Ovary (tissue), 3 donors: ENCODE measurements around the gene ARGLU1.

Experiments
- CTCF ChIP-seq, 3 donors: fragments of 450-650 bp in 2 of 3; fragments of 200-600 bp in 1 of 3; IDR thresholded peaks; one replicate each; pipeline versions ENCODE4 v1.5.1 to v1.8.0; 2016 to 2022; ENCODE audit warnings: antibody characterized with exemption in 3 of 3, mild to moderate bottlenecking in 1 of 3
- EP300 ChIP-seq: sonication (generic); formaldehyde crosslinking; IDR thresholded peaks from one replicate; pipeline ENCODE4 v1.6.1; 2017; ENCODE audit warnings: antibody characterized with exemption
- donor health status: DM: no; HTN: no; CAD: no.

DNA sequence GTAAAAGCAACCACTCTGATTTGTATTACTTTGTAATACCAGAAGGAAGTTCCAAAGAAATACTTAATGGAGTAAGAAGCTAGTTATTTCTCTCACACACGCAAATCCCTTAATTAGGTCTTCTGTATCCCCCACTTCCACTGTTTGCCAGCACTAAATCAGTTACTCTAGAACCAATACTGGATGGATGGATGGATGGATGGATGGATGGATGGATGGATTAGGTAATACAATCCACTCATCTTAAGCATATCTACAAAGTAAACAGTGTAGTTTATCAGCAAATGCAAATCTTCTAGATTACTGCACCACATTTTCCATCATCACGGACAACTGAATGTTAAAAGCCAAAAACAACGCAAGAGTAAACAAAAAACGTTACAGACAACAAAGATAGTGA lies 27.3 kb downstream of the ARGLU1 start:
- TF ChIP-seq CTCF (IDR thresholded peaks at IDR 0.05), result no peak
- no peak for TF ChIP-seq EP300
